GM21737 (cell line): ENCODE measurements around the gene PDZRN3.

Experiments used
- ATAC-seq: cut with Tn5 transposase; IDR thresholded peaks from one replicate; pipeline ENCODE4 v1.9.1; 2021; ENCODE audit warnings: mild to moderate bottlenecking, moderate library complexity; ENCODE audit not compliant: unreplicated experiment

The PDZRN3 gene

DNA sequence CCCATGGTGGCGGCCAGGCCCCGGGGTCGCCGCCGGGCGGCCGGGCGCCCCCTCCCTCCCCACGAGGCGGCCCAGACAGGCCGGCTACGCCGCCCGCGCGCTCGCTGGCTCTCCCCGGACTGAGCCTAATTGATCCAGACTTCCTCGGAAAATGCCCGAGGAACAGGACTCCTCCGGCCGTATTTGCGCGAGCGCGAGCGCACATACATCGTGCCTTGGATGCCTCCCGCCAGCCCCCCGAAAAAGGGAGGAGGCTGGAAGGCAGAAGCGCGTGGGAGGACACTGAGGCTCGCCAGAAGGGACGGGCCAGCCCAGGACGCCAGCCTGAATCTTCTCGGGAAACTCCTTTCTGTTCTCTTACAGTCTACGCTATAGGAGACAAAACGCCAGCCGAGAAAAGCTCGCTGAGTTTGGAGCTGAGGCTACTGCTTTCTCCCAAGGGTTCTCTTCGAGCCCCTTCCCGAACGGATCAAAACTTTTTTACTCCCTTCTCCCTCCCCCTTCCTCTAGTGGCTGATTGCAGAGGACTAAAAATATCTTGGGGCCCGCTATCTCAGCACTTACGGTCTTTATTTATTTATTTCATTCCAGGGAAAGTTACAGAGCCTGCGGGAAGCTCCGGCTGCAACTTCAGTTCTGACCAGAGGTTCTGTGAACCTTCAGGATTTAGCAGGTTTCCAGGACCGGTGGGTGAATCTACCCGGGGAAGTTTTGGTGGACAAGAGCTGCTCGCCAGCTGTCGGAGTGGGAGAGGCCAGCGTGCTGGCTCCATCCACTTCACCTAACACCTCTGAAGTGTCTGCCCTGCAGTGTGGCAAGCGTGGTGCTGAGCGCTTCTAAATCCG lies at the start of gene PDZRN3:
TSS of gene PDZRN3 (minus strand) at position 121 of the 845 bp plus-strand sequence.
- ATAC-seq, result no peak

GRCh38 chr3:73674280-73674679 lies 49.5 kb upstream of the PDZRN3 start:
- ATAC-seq, result no peak

GRCh38 chr3:73669260-73669659 lies 44.5 kb upstream of the PDZRN3 start:
- ATAC-seq, result no peak

- ATAC-seq, result no peak
Observed at GRCh38 chr3:73668391-73668790, 43.6 kb upstream of the PDZRN3 start.

GRCh38 chr3:73667889-73668288 lies 43.1 kb upstream of the PDZRN3 start:
- no peak for ATAC-seq

- ATAC-seq, result no peak
Observed at GRCh38 chr3:73665286-73665685, 40.5 kb upstream of the PDZRN3 start.

DNA sequence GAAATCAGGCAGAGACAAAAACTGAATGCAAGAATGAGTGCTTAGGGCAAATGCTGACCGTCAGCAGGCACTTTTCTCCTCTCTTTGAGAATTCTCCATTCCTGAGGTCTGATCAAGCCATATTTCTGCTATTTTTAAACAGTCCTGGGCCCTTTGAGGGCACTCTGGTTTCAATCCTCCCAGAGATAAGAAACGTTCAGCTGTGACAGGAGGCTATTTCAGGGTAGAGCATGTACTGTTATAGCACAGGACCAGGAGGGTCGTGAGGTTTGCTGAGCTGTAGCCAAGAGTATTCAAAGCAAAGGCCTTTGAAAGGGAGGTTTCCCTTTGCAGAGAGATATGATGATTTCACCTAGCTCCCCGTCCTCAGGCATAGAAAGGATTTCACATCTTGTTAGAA lies 39.6 kb upstream of the PDZRN3 start:
- ATAC-seq, result no peak

DNA sequence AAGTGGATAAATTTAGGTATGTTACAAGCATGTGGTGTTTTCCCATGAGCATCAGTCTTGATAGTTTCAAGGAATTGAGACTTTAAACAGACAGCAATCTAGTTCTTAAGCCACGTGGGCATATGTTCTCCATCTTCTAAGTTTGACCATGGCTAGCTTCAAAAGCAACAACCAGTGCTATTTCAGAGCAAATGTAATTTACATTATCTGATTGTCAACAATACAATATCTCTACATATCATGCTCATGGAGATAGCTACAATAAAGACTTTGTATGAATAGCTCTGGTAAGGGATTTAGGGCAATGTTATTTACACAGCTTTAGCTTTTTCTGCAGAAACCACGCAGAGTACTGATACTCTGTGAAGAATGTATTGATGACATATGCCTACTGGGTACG lies 38.8 kb upstream of the PDZRN3 start:
- ATAC-seq, result no peak

- ATAC-seq, result no peak
Observed at GRCh38 chr3:73661265-73661664, 36.5 kb upstream of the PDZRN3 start.

DNA sequence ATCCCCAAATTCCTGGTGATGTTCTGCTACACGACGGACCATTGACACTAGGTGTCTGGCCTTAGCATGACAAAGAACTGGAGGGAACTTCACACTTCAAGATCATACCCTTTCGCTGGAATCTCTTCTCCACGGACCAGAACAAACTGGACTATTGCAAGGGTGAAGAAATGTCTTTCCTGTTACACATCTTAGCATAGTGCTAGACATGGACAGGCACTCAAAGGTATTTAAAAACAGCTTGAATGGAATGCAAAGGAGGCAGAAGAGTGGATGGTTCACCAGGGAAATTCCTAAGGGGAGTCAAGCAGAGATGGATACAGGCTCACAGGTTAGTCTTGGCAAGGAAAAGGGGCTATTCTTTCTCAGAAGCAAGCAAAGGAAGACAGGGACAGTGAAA lies 33.5 kb upstream of the PDZRN3 start:
- no peak for ATAC-seq

GRCh38 chr3:73657186-73657585 lies 32.4 kb upstream of the PDZRN3 start:
- ATAC-seq, result no peak

GRCh38 chr3:73656241-73656890 lies 31.6 kb upstream of the PDZRN3 start:
- no peak for ATAC-seq

DNA sequence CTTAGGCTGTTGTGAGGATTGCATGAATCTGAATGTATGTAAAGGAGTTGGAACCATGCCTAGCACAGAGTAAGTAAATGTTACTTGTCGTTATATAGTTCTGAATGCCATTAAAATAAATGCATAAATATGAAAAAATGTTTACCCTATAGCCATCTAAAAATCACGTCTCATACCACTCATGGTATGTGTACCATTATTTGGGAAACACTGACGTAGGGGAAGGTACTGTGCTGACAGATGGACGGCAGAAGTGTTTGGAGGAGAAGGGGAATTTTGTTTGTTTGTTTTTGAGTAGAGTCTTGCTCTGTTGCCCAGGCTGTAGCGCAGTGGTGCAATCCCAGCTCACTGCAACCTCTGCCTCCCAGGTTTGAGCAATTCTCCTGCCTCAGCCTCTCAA lies 30.5 kb upstream of the PDZRN3 start:
- no peak for ATAC-seq

- no peak for ATAC-seq
Observed at GRCh38 chr3:73653877-73654276, 29.1 kb upstream of the PDZRN3 start.

GRCh38 chr3:73653351-73653750 lies 28.6 kb upstream of the PDZRN3 start:
- no peak for ATAC-seq

GRCh38 chr3:73652896-73653295 lies 28.2 kb upstream of the PDZRN3 start:
- ATAC-seq, result no peak

GRCh38 chr3:73637042-73637441 lies 12.3 kb upstream of the PDZRN3 start:
- no peak for ATAC-seq

- no peak for ATAC-seq
Observed at GRCh38 chr3:73635254-73635653, 10.5 kb upstream of the PDZRN3 start.

DNA sequence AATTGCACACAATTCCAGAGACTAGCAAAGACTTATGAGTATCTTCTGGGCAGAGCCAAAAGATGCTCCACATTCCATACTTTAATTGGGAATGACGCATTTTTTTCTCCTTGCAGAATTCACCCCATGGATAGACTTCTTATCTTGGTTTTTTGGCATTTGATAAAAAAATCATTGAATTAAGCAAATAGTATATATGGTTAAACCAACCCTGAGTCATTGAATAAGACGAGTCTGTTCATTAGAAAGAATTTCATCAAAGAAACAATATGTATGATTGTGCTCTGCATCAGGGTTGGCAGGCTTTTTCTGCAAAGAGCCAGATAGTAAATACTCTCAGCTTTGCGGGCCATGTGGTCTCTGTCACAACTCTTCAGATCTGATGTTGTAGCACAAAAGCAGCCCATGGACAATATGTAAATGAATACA lies 9.2 kb upstream of the PDZRN3 start:
- no peak for ATAC-seq

DNA sequence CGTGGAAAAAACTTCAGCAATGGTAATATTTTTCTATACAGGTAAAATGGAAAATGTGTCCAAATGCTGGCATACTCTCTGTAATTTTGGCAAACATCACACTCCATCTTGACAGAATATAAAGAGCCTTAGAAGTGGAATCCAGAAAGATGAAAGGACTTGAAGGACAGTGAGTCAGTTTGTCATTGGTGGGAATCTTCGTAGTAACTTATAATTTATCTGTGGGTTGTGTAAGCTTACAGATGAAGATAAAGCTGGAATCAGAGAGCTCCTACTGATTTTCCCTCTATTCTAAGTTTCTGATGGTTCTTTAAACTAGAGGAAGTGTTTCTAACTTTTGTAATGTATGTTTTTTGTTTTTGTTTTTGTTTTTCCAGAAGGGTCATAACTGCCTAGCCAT lies 8.7 kb upstream of the PDZRN3 start:
- ATAC-seq, result no peak

DNA sequence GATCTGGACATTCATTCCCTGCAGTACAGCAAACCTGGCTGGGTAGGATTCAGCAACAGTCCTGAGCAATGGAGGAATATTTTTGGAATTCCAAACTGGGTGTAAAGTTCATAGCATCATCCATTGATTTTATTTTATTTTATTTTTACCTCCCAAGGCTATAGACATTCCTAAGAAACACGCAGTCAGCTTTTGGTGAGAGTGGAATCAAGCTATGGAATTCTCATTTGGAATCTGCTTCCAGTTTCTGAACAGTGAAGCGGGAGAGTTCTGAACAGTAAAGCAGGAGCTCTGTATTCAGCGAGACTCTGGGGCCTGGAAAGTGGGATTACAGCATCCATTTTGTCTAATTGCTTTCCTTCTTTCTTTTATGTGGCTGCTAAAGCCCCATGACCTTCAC lies 1.4 kb upstream of the PDZRN3 start:
- no peak for ATAC-seq

GRCh38 chr3:73624017-73624820 lies 522 bp downstream of the PDZRN3 start:
- ATAC-seq, result no peak
